Osteocyte (in vitro differentiated cells): ENCODE measurements around the gene EXOSC10. TPM values are rescaled to one million over a fixed set of nuclear protein-coding genes. Genes with fewer than 3 reads are reported as not detected.

Experiments used
- DNase-seq: peaks from one replicate; pipeline ENCODE4 v3.0.0; 2021; ENCODE audit warnings: mixed read lengths; ENCODE audit not compliant: unreplicated experiment; ENCODE audit errors: extremely low spot score
- H3K27ac Mint-ChIP-seq: one replicate; pipeline ENCODE4 v1.8.0; 2021; ENCODE audit warnings: mild to moderate bottlenecking, mixed read lengths; ENCODE audit not compliant: unreplicated experiment
- H3K27me3 Mint-ChIP-seq: one replicate; pipeline ENCODE4 v1.8.0; 2021; ENCODE audit warnings: mixed read lengths; ENCODE audit not compliant: unreplicated experiment
- H3K36me3 Mint-ChIP-seq: one replicate; pipeline ENCODE4 v1.8.0; 2021; ENCODE audit warnings: mixed read lengths; ENCODE audit not compliant: unreplicated experiment
- H3K4me1 Mint-ChIP-seq: one replicate; pipeline ENCODE4 v1.8.0; 2021; ENCODE audit warnings: mixed read lengths; ENCODE audit not compliant: unreplicated experiment
- H3K4me3 Mint-ChIP-seq: one replicate; pipeline ENCODE4 v1.8.0; 2021; ENCODE audit warnings: mild to moderate bottlenecking, moderate library complexity, mixed read lengths; ENCODE audit not compliant: unreplicated experiment
- H3K9me3 Mint-ChIP-seq: one replicate; pipeline ENCODE4 v1.8.0; 2021; ENCODE audit warnings: mixed read lengths; ENCODE audit not compliant: unreplicated experiment
- total RNA-seq: library from RNA; stranded (reverse); gene quantifications from 2 replicates; pipeline ENCODE4 v1.2.1, GENCODE V29; 2021
- TF ChIP-seq, protein P1 (sequence below): fragments of 200-600 bp; sonication (generic); IDR thresholded peaks from 2 replicates; pipeline ENCODE4 v1.5.0; 2021; ENCODE audit warnings: antibody characterized with exemption, mild to moderate bottlenecking, moderate library complexity

The EXOSC10 gene
- total RNA-seq, 1 donor from 2014 or later, result 66.1 TPM

DNA sequence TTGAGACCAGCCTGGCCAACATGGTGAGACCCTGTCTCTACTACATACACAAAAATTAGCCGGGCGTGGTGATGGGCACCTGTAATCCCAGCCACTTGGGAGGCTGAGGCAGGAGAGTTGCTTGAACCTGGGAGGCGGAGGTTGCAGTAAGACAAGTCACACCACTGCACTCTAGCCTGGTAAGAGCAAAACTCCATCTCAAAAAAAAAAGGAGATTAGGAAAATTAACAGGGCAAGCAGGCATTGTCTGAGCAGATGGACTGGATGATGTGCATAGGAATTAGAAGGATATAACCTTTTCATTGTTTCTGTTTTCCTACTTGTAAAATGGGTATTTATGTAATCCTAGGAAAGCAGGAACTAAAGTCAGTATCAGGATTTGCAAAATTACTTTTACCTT is 71.7 kb downstream of the EXOSC10 start:
- no peak overlapping the region for H3K27ac Mint-ChIP-seq
- peaks cover 34% of the 10 kb centered on the region for H3K36me3 Mint-ChIP-seq
- H3K27me3 Mint-ChIP-seq, result no peaks in the 10 kb centered on the region
- H3K4me1 Mint-ChIP-seq, result no peaks in the 10 kb centered on the region
- no peak overlapping the region for H3K4me3 Mint-ChIP-seq
- TF ChIP-seq, protein P1, sequence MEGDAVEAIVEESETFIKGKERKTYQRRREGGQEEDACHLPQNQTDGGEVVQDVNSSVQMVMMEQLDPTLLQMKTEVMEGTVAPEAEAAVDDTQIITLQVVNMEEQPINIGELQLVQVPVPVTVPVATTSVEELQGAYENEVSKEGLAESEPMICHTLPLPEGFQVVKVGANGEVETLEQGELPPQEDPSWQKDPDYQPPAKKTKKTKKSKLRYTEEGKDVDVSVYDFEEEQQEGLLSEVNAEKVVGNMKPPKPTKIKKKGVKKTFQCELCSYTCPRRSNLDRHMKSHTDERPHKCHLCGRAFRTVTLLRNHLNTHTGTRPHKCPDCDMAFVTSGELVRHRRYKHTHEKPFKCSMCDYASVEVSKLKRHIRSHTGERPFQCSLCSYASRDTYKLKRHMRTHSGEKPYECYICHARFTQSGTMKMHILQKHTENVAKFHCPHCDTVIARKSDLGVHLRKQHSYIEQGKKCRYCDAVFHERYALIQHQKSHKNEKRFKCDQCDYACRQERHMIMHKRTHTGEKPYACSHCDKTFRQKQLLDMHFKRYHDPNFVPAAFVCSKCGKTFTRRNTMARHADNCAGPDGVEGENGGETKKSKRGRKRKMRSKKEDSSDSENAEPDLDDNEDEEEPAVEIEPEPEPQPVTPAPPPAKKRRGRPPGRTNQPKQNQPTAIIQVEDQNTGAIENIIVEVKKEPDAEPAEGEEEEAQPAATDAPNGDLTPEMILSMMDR, result no peak
- no peaks in the 10 kb centered on the region for H3K9me3 Mint-ChIP-seq
- DNase-seq, result no peak

DNA sequence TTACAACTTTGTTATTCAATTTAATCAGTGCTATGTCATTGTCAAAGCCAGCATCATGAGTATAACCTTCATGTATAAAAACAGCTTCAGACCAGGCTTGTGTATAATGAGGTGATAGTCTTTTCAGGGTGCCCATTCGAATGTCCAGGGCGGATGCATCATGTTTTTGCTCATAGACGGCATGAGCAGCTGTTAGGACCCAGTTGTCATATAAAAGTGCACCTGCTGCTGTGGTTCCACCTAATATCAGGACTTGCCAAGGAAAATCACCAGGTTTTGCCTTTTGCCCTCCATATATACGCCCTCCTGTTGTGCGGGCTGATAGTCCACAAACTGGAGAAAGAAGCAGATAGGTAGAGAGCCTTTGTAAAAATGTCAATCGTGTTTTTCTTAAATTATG is 72.4 kb downstream of the EXOSC10 start:
- H3K36me3 Mint-ChIP-seq, result peaks cover 39% of the 10 kb centered on the region
- TF ChIP-seq, protein P1, result no peak
- H3K9me3 Mint-ChIP-seq, result no peaks in the 10 kb centered on the region
- no peaks in the 10 kb centered on the region for H3K4me1 Mint-ChIP-seq
- H3K4me3 Mint-ChIP-seq, result no peak overlapping the region
- no peak overlapping the region for H3K27ac Mint-ChIP-seq
- DNase-seq, result no peak
- H3K27me3 Mint-ChIP-seq, result no peaks in the 10 kb centered on the region

DNA sequence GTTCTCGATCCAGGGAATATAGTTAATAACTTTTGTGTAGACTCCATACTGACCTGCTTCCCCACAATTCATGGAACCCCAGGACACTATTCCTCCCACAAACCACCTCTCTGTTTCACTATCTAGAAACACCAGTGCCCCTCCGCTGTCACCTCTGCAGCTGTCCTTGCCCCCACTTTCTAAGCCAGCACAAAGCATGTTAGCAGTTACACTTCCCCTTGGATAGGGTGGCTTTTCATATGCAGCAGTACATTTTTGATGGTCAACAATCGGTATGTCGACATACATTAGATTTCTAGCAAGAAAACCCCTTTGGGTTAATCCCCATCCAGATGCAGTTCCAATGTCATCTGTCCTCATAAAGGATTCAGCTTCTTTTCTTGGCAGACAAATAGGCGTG is 72.8 kb downstream of the EXOSC10 start:
- no peaks in the 10 kb centered on the region for H3K27me3 Mint-ChIP-seq
- no peaks in the 10 kb centered on the region for H3K9me3 Mint-ChIP-seq
- no peaks in the 10 kb centered on the region for H3K4me1 Mint-ChIP-seq
- TF ChIP-seq, protein P1, result no peak
- H3K36me3 Mint-ChIP-seq, result peaks cover 44% of the 10 kb centered on the region
- no peak overlapping the region for H3K27ac Mint-ChIP-seq
- no peak overlapping the region for H3K4me3 Mint-ChIP-seq
- DNase-seq, result no peak

DNA sequence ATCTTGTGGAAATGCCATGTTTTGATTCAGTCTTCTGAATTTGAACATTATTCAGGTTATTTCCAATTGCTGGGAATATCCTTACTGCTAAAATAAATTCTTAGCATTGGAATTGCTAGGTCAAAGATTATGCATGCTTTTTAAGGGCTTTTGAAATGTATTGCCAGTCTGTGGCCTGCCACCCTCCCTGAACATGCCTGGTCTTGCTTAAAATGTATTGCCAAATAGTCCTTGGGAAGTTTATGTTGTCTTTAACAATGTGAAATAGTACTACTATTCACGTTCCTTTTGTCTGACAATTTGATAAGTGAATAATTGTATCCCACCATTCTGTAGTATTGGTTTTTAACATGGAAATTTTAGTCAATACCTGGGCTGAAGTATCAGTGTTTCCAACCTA is 73.6 kb downstream of the EXOSC10 start:
- H3K36me3 Mint-ChIP-seq, result peaks cover 52% of the 10 kb centered on the region
- no peaks in the 10 kb centered on the region for H3K4me1 Mint-ChIP-seq
- no peak for DNase-seq
- no peak overlapping the region for H3K27ac Mint-ChIP-seq
- no peak overlapping the region for H3K4me3 Mint-ChIP-seq
- H3K9me3 Mint-ChIP-seq, result no peaks in the 10 kb centered on the region
- H3K27me3 Mint-ChIP-seq, result no peaks in the 10 kb centered on the region
- TF ChIP-seq, protein P1, result no peak

DNA sequence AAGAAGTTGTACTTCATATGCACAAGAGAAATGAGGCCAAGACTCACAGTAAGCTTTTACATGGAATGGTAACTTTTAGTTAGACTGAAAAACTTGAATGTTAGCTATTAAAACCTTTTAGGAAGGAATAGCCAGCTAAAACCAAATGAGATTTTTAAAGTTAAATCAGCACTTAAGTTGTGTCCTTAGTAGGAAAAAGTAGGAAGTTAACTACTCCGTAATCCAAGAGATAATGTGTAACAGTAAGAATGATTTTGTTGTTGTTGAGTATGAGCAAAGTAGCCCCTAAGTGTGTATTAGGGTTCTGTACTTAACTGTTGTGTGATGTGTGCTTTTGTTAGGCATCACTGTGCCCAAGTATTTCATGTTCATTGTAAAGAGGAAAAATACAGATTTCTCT is 74.1 kb downstream of the EXOSC10 start:
- H3K27ac Mint-ChIP-seq, result no peak overlapping the region

More for the DNA sequence above, 74.1 kb downstream of the EXOSC10 start:
- H3K4me3 Mint-ChIP-seq, result no peak overlapping the region
- no peaks in the 10 kb centered on the region for H3K9me3 Mint-ChIP-seq
- peaks cover 51% of the 10 kb centered on the region for H3K36me3 Mint-ChIP-seq
- no peaks in the 10 kb centered on the region for H3K4me1 Mint-ChIP-seq
- no peak for DNase-seq
- no peaks in the 10 kb centered on the region for H3K27me3 Mint-ChIP-seq
- TF ChIP-seq, protein P1, result no peak
